Colon (tissue), 2 donors: ENCODE results near the gene SQSTM1.

Source experiments
- FAIRE-seq: peaks from 2 replicates; lab custom pipeline; 2012; peaks lifted over from hg19 to GRCh38; lab: Jason Lieb, UNC
- donor health status: control.
- donor health status: control.

The SQSTM1 gene

DNA sequence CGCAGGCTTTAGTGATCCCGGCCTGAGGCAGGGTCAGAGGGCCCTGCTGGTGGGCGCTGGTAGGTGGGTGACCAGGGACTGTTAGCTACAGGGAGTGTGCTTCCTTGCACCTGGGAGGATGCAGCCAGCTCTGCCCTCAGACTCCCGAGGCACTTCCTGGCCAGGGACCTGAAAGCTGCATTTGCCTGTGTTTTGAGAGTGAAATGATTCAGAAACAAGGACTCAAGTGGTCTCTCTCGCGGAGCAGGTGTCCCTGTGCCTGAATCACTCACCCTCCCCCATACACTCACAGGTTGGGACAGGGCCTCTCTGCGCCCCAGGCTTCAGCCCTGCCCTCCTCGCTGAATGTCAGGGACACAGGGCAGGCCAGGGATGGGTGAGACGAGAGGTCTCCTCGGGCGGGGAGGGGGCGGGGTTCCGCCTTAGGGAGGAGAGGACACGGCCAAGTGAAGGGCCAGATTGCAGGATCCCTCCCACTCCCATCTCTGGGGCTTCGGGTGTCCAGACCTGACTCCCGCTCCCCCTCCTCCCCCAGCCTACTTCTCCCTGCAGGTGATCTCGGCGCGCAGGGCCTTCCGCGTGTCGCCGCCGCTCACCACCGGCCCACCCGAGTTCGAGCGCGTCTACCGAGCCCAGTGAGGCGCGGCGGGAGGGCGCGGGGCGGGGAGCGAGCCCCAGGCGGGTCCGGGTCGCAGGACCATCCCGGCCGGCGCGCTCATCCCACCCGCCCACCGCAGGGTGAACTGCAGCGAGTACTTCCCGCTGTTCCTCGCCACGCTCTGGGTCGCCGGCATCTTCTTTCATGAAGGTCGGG lies 25.4 kb upstream of the SQSTM1 start:
- FAIRE-seq = no peak

DNA sequence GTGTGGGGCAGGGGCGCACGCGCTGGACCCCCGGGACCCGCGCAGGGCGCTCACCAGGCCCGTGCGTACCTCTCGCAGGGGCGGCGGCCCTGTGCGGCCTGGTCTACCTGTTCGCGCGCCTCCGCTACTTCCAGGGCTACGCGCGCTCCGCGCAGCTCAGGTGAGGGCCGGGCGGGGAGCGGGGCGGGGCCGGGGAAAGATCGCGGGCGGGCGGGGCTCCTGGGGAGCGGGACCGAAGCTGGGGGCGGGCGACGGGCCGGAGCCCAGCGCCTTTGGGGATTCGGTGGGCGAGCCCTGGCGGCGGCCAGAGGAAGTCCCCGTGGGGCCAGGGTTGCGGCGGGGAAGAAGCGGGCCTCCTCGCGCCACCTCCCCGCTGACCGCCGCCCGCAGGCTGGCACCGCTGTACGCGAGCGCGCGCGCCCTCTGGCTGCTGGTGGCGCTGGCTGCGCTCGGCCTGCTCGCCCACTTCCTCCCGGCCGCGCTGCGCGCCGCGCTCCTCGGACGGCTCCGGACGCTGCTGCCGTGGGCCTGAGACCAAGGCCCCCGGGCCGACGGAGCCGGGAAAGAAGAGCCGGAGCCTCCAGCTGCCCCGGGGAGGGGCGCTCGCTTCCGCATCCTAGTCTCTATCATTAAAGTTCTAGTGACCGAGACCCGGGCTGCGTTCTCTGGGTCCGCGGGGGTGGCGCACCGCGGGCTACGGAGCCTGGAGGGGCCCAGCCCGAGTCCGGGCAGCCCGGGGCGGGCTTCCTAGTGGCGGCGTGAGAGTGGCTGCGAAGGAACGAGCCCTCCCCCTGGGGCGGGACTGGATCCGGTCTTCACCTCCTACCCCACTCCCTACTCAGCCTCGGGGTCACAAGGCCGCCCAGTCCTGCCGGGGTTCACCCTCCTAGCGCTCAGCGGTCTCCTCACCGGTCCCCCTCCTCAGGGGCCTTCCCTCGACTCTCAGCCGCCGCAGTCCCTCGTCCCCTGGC lies 24.6 kb upstream of the SQSTM1 start:
- FAIRE-seq = no peak

DNA sequence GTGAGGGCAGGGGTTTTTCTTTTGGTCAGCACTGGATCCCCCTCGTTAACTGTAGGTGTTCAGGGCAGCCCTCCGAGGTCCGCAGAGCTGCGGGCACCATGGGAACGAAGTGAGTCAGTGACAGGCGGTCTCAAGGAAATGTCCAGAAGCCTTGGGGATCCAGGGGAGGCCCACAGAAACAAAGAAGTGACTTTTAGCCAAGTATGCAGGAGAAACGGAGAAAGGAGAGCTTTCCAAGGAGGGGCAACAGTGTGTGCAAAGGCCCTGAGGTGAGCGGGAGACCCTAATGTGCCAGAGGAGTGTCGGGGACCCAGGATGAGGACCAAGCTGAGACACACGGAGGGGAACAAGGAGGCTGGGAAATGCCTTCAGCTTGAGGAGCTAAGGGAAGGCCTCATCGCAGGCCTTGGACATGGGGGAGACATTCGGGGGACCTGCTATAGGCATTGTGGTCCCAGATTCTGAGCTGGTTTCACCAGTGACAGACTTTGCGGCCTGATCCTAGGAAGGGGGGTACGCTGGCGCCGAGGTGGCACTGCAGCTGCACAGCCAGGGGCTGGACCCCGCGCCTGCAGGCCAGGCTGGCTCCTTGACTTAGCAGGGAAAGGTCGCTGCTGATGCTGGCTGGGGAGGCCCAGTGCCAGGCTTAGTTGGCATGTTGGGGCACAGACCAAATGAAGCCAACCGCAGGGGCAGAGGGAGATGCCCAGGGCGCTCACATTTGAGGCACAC lies 23.7 kb upstream of the SQSTM1 start:
- FAIRE-seq = no peak

- no peak for FAIRE-seq
These were observed 23.0 kb upstream of the SQSTM1 start for GRCh38 chr5:179797741-179798140.

DNA sequence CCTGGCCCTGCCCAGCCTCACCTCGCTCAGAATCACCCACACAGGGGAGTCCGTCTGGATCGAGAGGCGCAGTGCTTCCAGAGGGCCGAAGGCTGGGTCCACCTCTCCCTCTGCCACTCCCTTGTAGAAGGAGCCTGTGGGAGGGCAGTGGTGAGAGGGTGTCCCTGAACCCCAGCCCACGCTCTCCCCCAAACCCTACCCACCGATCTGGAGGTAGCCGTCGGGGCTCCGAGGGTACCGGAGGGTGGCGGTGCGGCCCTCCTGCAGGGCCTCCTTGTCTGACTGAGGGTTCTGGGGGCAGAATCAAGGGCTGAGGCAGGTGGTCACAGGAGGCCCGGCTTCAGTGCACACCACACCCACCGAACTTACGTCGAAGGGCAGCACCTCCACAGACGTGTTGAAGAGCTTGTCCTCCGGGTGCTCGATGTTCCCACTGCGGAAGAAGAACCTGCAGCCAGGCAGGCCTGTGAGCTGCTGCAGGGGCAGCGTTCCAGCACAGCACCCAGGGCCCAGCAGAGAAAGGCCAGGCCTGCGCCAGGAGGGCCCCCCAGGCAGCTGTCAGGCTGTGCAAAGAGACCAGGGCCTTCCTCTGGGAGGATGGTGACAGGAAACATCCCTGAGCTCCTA lies 22.4 kb upstream of the SQSTM1 start:
- FAIRE-seq = no peak

GRCh38 chr5:179798771-179799643 lies 21.7 kb upstream of the SQSTM1 start:
- no peak for FAIRE-seq

- no peak for FAIRE-seq
These were observed 21.1 kb upstream of the SQSTM1 start for GRCh38 chr5:179799644-179799973.

- FAIRE-seq = no peak
These were observed 20.5 kb upstream of the SQSTM1 start for GRCh38 chr5:179800071-179800695.

- no peak for FAIRE-seq
These were observed 20.0 kb upstream of the SQSTM1 start for GRCh38 chr5:179800696-179801201.

DNA sequence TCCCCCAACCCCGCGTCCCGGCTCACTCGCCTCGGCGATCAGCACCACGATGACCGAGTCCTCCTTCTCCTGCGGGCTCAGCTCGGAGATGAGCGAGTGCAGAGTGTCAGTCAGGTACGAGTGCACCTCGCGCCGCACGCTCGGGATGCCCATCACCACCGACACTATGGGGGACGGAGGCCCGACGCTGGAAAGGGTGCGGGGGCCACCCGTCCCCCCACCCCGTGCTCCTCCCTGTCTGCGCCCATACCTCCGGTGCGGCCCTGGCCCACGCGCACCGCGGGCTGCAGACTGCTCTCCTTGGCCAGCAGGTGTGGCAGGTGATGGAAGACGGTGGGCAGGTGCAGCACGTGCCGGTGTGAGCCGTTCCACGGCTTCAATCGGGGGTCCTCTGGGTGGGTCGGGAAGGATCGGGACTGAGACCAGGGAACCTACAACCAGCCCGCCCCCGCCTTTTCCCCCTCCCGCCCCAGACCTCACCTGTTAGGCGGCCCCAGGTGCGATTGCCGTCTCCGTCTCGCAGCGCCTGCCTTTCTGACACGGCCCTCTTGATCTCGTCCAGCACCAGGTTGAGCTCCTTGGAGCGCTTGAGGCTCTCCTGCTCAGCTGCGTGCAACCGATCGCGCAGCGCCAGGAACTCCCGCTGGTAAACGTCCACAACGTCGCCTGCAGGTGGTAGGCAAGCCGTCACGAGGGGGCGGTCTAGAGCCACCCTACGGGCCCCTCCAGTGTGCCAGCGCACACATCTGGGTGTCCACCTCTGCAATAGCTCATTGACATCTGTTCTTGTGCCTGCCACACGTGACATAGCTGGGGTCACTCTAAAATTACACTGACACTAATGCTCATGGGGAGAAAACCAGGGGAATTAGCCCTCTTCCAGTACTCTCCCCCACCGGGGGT lies 19.1 kb upstream of the SQSTM1 start:
- FAIRE-seq = no peak

DNA sequence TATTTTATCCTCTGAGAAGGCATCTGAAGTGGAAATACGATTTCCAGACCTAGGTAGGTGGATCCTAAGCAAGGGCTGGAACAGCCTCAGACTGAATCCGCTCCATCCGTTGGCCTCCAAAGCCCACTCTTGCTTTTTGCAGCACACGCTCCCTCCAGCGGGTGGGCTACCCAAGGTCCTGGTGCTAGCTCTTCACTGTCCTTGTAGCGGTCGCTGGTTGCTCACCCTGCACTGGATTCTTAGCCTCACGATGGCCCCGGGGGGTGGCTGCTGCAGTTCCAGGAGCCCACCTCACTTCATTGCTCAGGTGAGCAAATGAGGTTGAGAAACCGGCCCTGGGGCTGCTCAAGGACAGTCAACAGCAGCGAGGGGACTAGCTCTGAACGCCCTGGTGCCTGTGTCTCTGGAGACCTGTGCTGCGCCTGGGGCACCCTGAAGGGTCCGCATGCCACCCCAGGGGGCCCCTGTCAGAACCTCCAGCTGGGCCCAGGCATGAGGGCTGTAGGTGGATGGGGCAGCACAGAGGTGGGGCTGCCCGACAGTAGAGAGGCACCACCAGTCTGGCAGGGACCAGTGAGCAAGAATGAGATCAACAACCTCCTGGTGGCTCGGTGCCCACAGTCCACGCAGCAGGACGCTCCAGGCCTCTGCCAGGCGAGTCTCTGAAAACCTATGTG lies 18.4 kb upstream of the SQSTM1 start:
- no peak for FAIRE-seq

DNA sequence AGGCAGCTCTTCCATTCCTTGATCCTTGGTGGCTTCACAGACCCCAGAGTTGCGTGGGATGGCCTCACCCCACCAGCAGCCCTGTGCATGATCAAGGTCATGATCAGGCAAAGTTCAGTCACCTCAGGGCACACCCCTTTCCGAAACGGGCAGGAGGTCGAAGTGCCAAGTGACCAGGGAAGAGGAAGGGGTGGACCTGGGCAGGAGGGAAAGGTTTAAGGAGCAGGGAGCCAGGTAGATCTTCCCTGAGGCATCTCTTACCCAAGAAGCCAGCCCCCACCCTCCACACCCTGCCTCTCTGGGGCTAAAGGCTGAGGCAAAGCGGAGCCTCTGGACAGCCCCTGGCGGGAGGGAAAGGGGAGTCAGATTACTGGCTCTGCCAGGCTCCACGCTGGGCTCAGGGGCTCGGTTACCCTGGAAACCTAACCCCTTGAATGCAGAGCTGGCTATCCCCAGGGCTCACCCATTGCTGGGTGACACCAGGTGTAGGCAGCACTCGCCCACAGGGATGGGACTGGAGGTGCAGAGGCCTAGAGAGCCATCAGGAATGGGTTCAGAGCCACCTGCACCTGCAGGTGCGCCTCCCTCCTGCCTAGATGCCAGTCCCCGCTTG lies 17.6 kb upstream of the SQSTM1 start:
- FAIRE-seq = no peak

- FAIRE-seq = no peak
These were observed 16.8 kb upstream of the SQSTM1 start for GRCh38 chr5:179803651-179804554.

- no peak for FAIRE-seq
These were observed 16.2 kb upstream of the SQSTM1 start for GRCh38 chr5:179804555-179804947.

DNA sequence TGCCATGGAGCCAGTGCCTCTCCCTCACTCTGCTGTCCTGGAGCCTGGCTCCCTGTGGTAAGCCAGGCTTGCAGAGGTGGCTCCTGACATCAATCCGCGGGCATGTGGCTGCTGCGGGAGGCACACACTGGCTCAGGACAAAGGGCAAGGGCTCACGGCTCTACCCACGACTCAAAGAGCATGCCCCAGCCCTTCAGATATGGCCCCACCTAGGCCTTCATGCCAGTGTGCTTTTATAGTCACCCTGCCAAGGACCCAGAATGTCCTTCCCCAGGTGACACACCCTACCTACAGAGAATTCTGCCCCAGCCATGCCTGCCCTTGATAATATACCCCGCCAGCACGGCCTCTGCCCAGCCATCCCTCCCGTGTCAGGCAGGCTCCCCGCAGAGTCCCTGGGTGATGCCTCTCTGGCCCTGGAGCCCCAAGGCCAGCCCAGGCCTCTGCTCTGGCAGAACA lies 15.6 kb upstream of the SQSTM1 start:
- no peak for FAIRE-seq

DNA sequence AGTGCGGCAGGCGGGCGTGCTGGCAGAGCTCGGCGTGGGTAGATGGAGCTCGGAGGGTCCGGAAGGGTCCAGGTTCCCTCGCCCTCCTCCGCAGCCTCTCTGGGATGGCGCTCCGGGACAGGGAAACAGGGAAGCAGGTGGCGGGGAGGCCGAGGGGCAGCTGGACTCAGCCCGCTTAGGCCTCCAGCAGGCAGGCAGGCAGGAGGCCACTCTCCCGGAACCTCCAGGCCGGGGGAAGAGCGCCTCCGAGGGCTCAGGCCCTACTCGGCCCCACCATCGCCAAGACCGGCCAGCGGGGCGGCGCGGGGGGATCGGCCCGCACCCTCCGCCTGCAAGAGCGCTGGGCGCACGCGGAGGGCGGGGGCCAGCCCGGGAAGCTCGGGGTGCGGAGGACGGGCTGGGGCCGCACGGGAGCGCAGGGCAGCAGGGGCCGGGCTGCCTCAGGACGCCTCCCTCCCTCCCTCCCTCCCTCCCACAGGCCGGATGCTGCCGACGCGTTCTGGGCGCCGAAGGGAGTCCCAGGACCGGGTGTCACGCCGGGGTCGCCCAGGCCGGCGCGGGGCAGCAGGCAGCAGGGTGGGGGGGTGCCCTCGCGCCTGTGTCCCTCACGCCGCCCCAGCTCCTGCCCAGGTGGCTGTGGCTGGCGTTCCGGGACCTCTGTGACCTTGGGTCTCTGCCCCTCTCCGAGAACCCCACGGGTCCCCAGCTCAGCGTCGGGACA lies 15.0 kb upstream of the SQSTM1 start:
- no peak for FAIRE-seq
